SK-N-SH treated with all-trans-retinoic acid at 6 μM for 48 hours (cell line): ENCODE results near the gene TXNRD2.

Experiments
- ATAC-seq: fragments of 200-7000 bp; cut with Tn5 transposase; 3 replicates; pipeline ENCODE4 v1.9.1; 2020; ENCODE audit warnings: mild to moderate bottlenecking, moderate library complexity
- ARNTL ChIP-seq: fragments of 450-650 bp; formaldehyde crosslinking; IDR thresholded peaks from 2 replicates; pipeline ENCODE4 v1.5.0; 2020; ENCODE audit warnings: low read depth, mild to moderate bottlenecking, moderate library complexity, borderline replicate concordance
- BACH2 ChIP-seq: fragments of 250-450 bp; sonication (Bioruptor Pico); IDR thresholded peaks from 2 replicates; pipeline ENCODE4 v1.9.0; 2021; ENCODE audit warnings: mild to moderate bottlenecking, borderline replicate concordance
- CREB5 ChIP-seq: fragments of 250-450 bp; sonication (Bioruptor Pico); IDR thresholded peaks from 2 replicates; pipeline ENCODE4 v1.5.1; 2020; ENCODE audit warnings: low read depth, mild to moderate bottlenecking, moderate library complexity
- CSDC2 ChIP-seq: fragments of 250-450 bp; sonication (Bioruptor Pico); IDR thresholded peaks from 2 replicates; pipeline ENCODE4 v1.5.0; 2020; ENCODE audit warnings: mild to moderate bottlenecking, moderate library complexity
- CSRNP3 ChIP-seq: fragments of 250-450 bp; sonication (Bioruptor Pico); IDR thresholded peaks from 2 replicates; pipeline ENCODE4 v1.5.1; 2021; ENCODE audit warnings: mild to moderate bottlenecking, moderate library complexity
- GLIS3 ChIP-seq: fragments of 250-450 bp; sonication (Bioruptor Pico); IDR thresholded peaks from 2 replicates; pipeline ENCODE4 v1.5.0; 2020; ENCODE audit warnings: mild to moderate bottlenecking, moderate library complexity
- ISL1 ChIP-seq: fragments of 250-450 bp; sonication (Bioruptor Pico); IDR thresholded peaks from 2 replicates; pipeline ENCODE4 v2.1.2; 2022; ENCODE audit warnings: mild to moderate bottlenecking, moderate library complexity
- OSR1 ChIP-seq: fragments of 250-450 bp; sonication (Bioruptor Pico); IDR thresholded peaks from 2 replicates; pipeline ENCODE4 v1.8.0; 2022; ENCODE audit warnings: moderate library complexity, mild to moderate bottlenecking, inconsistent platforms
- PATZ1 ChIP-seq: fragments of 250-450 bp; sonication (Bioruptor Pico); IDR thresholded peaks from 2 replicates; pipeline ENCODE4 v1.8.0; 2020; ENCODE audit warnings: mild to moderate bottlenecking, moderate library complexity, borderline replicate concordance
- POU6F1 ChIP-seq: fragments of 250-450 bp; sonication (Bioruptor Pico); IDR thresholded peaks from 2 replicates; pipeline ENCODE4 v1.8.0; 2021; ENCODE audit warnings: low read depth, mild to moderate bottlenecking, moderate library complexity, borderline replicate concordance
- PPARA ChIP-seq: fragments of 250-450 bp; sonication (Bioruptor Pico); IDR thresholded peaks from 2 replicates; pipeline ENCODE4 v1.5.0; 2020; ENCODE audit warnings: mild to moderate bottlenecking, borderline replicate concordance
- SNAI2 ChIP-seq: fragments of 250-450 bp; sonication (Bioruptor Pico); IDR thresholded peaks from 2 replicates; pipeline ENCODE4 v1.5.0; 2020; ENCODE audit warnings: mild to moderate bottlenecking, moderate library complexity
- TCF4 ChIP-seq: fragments of 250-450 bp; sonication (Bioruptor Pico); IDR thresholded peaks from 2 replicates; pipeline ENCODE4 v1.8.0; 2021; ENCODE audit warnings: mild to moderate bottlenecking, moderate library complexity, borderline replicate concordance
- TOX ChIP-seq: fragments of 250-450 bp; sonication (Bioruptor Pico); IDR thresholded peaks from 2 replicates; pipeline ENCODE4 v1.8.0; 2021; ENCODE audit warnings: mild to moderate bottlenecking, moderate library complexity, borderline replicate concordance
- ZFP3 ChIP-seq: fragments of 250-450 bp; sonication (Bioruptor Pico); IDR thresholded peaks from 2 replicates; pipeline ENCODE4 v1.5.0; 2020; ENCODE audit warnings: mild to moderate bottlenecking, moderate library complexity
- ZNF70 ChIP-seq: fragments of 450-650 bp; formaldehyde crosslinking; IDR thresholded peaks from 2 replicates; pipeline ENCODE4 v1.5.0; 2020; ENCODE audit warnings: mild to moderate bottlenecking, moderate library complexity
- ZNF8 ChIP-seq: fragments of 450-650 bp; formaldehyde crosslinking; IDR thresholded peaks from 2 replicates; pipeline ENCODE4 v1.5.0; 2020; ENCODE audit warnings: mild to moderate bottlenecking, moderate library complexity

The TXNRD2 gene

GRCh38 chr22:19864538-19865106, 77.0 kb downstream of the TXNRD2 start:
- no peak for ATAC-seq
- TF ChIP-seq ISL1 = no peak
- TF ChIP-seq CSRNP3 (CRISPR knock-in tag) = no peak
- TF ChIP-seq PPARA = no peak
- TF ChIP-seq ZNF8 (CRISPR knock-in tag) = no peak
- no peak for TF ChIP-seq POU6F1
- TF ChIP-seq TOX = no peak

- no peak for TF ChIP-seq OSR1 (CRISPR knock-in tag)
- ATAC-seq = no peak
Observed at GRCh38 chr22:19863571-19863970, 78.0 kb downstream of the TXNRD2 start.

GRCh38 chr22:19862619-19863246, 78.9 kb downstream of the TXNRD2 start:
- TF ChIP-seq CREB5 (CRISPR knock-in tag) = no peak
- TF ChIP-seq CSRNP3 (CRISPR knock-in tag) = no peak
- TF ChIP-seq TCF4 = no peak
- TF ChIP-seq BACH2 (CRISPR knock-in tag) = no peak
- no peak for TF ChIP-seq GLIS3 (CRISPR knock-in tag)
- TF ChIP-seq ZNF8 (CRISPR knock-in tag) = no peak
- TF ChIP-seq TOX = no peak
- no peak for TF ChIP-seq ZNF70 (CRISPR knock-in tag)
- TF ChIP-seq ZFP3 = no peak
- no peak for TF ChIP-seq POU6F1
- TF ChIP-seq PATZ1 (CRISPR knock-in tag) = no peak
- TF ChIP-seq ARNTL = no peak
- no peak for ATAC-seq

- TF ChIP-seq ZNF8 (CRISPR knock-in tag) = no peak
- no peak for TF ChIP-seq TOX
- TF ChIP-seq SNAI2 (CRISPR knock-in tag) = no peak
- no peak for TF ChIP-seq PPARA
- TF ChIP-seq CSRNP3 (CRISPR knock-in tag) = no peak
- no peak for TF ChIP-seq CSDC2
- TF ChIP-seq ZFP3 = no peak
- no peak for ATAC-seq
Observed at GRCh38 chr22:19859861-19860510, 81.6 kb downstream of the TXNRD2 start.
